ENCODE results near the gene NCLN. TPM values are rescaled to one million over a fixed set of nuclear protein-coding genes. Genes with fewer than 3 reads are reported as not detected.

The NCLN gene, protein sequence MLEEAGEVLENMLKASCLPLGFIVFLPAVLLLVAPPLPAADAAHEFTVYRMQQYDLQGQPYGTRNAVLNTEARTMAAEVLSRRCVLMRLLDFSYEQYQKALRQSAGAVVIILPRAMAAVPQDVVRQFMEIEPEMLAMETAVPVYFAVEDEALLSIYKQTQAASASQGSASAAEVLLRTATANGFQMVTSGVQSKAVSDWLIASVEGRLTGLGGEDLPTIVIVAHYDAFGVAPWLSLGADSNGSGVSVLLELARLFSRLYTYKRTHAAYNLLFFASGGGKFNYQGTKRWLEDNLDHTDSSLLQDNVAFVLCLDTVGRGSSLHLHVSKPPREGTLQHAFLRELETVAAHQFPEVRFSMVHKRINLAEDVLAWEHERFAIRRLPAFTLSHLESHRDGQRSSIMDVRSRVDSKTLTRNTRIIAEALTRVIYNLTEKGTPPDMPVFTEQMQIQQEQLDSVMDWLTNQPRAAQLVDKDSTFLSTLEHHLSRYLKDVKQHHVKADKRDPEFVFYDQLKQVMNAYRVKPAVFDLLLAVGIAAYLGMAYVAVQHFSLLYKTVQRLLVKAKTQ
- 62.2 and 65.3 TPM in 2 replicates for total RNA-seq (2014; rRNA removed; shearing (Covaris generic))
- polyA plus RNA-seq (2015; cell fraction: cytosol; rRNA removed): 130 and 162 TPM in 2 replicates
- polyA plus RNA-seq (2015; cell fraction: nucleus; rRNA removed): 81.2 and 134 TPM in 2 replicates

DNA sequence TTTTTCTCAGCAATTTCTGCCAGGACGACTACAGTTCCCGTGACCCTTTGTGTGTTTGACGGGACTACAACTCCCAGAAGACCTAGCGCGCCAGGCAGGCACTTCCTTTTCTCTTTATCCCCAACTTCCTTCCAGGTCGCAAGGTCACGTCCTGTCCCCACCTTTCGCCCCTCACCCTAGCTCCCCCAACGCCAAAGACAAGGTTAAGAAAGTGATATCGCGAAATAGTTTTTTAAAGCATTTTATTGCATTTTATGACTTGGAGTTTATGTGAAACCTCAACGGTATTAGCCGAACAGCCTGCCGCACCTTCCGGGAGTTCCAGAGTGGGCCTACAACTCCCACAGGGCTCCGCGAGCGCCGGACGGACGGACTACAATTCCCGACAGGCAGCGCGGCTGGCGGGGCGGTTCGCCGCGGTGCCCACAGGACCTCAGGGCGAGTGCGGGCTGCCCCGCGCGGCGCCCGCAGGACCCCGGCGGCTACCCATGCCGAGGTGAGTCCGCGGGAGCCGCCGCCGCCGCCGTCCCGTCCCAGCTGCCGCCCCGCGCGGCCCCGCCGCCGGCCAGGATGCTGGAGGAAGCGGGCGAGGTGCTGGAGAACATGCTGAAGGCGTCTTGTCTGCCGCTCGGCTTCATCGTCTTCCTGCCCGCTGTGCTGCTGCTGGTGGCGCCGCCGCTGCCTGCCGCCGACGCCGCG is at the start of gene NCLN:
TSS of gene NCLN (plus strand) at position 470 of the 699 bp plus-strand sequence. CDS start at position 571, 101 bp downstream.
- in situ Hi-C loops (cut with HindIII; ENCODE audit: low pct_unique_long_range_greater_than_20kb, low sequenced_read_pairs): no loop called here
- peak; percentile 92 for DNase-seq (ENCODE audit: low read depth, low spot score)

DNA sequence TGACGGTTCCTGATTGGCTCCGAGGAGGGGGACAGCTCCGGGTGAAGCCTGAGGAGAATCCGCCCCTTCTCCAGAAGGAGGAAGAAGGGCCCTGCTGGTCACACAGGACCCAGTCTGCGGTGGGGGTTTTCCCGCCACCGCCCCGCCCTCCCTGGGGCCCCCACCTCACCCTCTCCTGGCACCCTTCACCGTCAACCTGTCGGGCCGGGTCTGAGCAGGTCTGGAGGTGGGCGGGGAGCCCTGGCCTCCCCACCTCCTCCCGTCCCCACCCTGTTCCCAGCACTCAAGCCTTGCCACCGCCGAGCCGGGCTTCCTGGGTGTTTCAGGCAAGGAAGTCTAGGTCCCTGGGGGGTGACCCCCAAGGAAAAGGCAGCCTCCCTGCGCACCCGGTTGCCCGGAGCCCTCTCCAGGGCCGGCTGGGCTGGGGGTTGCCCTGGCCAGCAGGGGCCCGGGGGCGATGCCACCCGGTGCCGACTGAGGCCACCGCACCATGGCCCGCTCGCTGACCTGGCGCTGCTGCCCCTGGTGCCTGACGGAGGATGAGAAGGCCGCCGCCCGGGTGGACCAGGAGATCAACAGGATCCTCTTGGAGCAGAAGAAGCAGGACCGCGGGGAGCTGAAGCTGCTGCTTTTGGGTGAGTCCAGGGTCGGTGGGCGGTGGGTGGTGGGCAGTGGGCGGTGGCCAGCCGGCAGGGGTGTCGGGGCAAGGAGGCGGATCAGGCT is 49.6 kb upstream of the NCLN start, which contains the start of gene GNA15:
TSS of gene GNA15 (plus strand) at position 73 of the 723 bp plus-strand sequence. CDS start at position 491, 418 bp downstream.
- in situ Hi-C loops (cut with HindIII; ENCODE audit: low pct_unique_long_range_greater_than_20kb, low sequenced_read_pairs): no loop called here
- DNase-seq (ENCODE audit: low read depth, low spot score): no peak

DNA sequence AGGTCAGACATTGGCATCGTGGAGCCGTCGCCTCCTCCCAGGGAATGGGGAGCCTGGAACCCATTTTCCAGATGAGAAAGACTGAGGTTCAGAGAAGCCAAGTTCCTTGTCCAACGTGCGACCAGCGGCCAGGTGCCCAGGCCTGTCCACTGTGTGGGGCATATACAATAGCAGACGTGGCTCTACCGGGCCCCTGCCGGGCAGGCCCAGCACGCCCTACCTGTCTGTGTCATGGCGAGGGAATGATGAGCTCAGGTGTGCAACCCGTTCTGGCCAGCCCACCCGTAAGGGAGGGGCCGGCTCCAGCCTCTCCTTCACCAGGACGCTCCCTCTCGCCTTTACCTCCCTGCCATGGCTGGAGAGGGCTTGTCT is 49.1 kb upstream of the NCLN start:
- in situ Hi-C loops (cut with HindIII; ENCODE audit: low pct_unique_long_range_greater_than_20kb, low sequenced_read_pairs): no loop called here
- no peak for DNase-seq (ENCODE audit: low read depth, low spot score)

DNA sequence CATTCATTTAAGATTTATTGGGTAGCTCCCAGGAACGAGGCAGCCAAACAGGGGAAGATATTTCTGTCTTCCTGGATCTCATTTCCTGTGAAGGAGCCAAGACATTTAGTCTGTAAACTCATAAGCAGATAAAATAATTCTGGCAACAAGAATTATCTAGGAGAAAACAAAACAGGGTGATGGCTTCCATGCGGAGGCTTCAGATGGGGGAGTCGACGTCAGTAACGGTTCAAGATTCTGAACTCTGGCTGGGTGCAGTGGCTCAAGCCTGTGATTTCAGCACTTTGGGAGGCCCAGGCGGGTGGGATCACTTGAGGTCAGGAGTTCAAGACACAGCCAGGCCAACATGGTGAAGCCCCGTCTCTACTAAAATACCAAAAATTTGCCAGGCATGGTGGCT is 48.6 kb upstream of the NCLN start:
- in situ Hi-C loops (cut with HindIII; ENCODE audit: low pct_unique_long_range_greater_than_20kb, low sequenced_read_pairs): no loop called here

DNA sequence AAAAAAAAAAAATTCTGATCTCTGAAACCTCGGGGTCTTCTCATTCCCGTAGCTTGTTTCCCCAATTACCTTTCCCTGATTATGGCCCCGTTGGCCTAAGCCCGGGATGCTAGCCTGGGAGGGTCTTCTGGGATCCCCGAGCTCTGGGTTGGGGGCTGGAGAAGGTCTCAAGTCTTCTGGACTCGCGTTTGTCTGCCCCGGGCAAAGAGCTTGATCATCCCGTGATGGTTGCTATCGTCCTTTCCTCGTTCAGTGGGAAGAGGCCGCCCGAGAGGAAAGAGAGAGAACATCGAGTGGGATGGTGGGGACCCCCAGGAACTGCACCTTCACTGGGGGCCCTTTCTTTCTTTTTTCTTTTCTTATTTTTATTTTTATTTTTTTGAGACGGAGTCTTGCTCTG is 47.5 kb upstream of the NCLN start:
- DNase-seq (ENCODE audit: low read depth, low spot score): no peak
- in situ Hi-C loops (cut with HindIII; ENCODE audit: low pct_unique_long_range_greater_than_20kb, low sequenced_read_pairs): no loop called here

More for the DNA sequence above, 48.6 kb upstream of the NCLN start:
- DNase-seq (ENCODE audit: low read depth, low spot score): no peak

DNA sequence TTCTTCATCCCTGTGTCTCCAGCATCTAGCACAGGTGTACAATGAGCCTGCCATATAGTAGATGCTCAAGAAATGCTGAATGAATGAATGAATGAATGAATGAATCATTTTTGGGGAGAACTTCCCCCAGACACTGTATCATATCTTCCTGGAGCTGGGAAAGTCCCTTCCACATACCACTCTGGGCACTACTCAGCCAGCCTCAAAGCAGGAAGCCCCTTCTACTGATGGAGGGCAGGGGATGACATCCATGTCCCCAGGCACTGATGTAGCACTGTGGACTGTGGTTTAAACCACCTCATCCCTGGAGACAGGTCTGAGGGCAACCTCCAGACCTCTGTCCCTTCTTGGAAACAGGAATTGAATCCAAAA is 45.1 kb upstream of the NCLN start:
- no peak for DNase-seq (ENCODE audit: low read depth, low spot score)
- in situ Hi-C loops (cut with HindIII; ENCODE audit: low pct_unique_long_range_greater_than_20kb, low sequenced_read_pairs): no loop called here

DNA sequence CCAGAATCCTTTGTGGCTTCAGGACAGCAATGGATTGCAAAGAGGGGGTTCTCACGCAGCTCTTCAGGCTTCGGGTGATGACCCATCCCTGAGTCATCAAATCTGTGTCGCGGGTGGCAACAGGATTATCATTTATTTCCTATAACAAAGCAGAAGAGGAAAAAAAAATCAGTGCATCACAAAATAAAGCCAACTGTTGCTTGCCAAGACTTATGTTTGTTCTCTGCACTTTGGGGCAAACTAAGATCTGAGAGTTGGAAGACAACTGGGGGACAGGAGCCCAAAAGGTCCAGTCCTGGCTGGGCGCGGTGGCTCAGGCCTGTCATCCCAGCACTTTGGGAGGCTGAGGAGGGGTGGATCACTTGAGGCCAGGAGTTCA is 43.4 kb upstream of the NCLN start:
- DNase-seq (ENCODE audit: low read depth, low spot score): no peak
- in situ Hi-C loops (cut with HindIII; ENCODE audit: low pct_unique_long_range_greater_than_20kb, low sequenced_read_pairs): no loop called here

DNA sequence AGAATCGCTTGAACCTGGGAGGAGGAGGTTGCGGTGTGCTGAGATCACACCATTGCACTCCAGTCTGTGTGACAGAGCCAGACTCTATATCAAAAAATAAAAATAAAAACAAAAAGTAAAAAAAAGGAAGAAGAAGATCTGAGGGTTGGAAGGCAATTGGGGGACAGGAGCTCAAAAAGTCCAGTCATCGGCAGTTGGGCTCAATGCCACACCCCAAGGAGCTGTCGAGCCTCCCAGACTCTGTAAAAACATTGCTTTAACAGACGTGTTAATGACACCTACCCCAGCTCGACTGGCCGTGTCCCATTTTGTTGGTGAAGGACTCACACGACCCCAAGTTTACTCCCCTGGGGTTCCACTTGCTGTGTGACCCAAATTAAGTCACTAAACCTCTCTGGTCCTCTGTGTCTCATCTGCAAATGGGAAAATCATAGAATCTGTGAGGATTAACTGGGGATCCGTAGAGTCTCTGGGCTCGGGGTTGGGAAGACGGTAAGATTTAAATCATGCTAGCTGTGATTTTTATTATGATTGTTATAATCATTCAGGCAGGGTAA is 42.9 kb upstream of the NCLN start:
- in situ Hi-C loops (cut with HindIII; ENCODE audit: low pct_unique_long_range_greater_than_20kb, low sequenced_read_pairs): no loop called here
- DNase-seq (ENCODE audit: low read depth, low spot score): no peak

DNA sequence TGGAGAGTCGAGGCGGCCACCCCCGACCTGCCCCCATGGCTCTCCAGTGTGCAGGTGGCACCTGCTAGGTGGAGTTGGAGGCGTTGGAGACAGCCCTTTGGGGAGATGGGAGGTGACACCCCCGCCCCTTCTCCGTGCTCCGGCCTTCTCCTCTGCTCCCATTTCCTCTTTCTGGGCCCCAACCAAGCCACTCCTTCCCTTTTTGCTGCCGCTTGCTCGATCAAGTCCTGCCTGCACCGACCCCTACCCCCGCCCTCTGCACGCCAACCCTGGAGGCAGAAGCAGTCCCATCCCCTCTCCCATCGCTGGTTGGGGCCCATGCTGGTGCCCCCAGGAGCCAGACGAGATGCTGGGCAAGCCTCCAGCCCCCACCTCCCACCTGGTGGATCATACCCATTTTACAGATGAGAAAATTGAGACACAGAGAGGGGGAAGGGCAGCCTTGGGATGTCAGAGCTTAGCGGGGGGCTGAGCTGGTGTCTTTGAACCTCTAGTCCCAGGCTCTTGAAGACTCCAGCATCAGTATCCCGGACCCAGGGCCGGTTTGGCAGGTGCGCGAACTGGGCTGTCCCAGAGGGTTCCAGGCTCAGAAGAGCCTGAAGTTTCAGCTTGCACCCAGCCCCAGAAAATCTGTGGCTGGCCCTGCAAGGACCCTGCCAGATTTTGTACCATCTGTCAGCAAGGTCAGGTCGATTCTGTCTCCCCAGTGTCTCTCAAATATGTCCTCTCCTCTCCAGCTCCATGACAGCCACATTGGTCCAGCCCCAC is 39.6 kb upstream of the NCLN start:
- in situ Hi-C loops (cut with HindIII; ENCODE audit: low pct_unique_long_range_greater_than_20kb, low sequenced_read_pairs): no loop called here
- DNase-seq (ENCODE audit: low read depth, low spot score): no peak

DNA sequence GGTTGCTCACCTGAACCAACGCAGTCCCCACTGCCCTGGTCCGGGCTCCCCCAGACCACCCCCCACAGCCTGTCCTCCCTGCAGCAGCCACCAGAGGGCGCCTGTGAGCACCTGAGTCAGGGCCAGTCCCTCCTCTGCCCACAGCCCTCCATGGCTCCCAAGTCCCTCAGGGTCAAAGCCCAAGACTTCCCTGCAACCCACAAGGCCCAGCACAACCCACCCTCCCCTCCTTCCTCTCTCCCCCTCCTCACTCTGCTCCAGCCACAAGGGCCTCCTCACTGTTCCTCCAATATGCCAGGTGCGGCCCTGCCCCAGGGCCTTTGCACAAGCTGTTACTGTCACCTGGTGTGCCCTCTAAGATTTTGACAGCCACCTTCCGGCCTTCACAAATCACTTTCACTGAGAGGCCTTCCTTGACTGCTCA is 39.0 kb upstream of the NCLN start:
- DNase-seq (ENCODE audit: low read depth, low spot score): peak; percentile 32
- in situ Hi-C loops (cut with HindIII; ENCODE audit: low pct_unique_long_range_greater_than_20kb, low sequenced_read_pairs): no loop called here

DNA sequence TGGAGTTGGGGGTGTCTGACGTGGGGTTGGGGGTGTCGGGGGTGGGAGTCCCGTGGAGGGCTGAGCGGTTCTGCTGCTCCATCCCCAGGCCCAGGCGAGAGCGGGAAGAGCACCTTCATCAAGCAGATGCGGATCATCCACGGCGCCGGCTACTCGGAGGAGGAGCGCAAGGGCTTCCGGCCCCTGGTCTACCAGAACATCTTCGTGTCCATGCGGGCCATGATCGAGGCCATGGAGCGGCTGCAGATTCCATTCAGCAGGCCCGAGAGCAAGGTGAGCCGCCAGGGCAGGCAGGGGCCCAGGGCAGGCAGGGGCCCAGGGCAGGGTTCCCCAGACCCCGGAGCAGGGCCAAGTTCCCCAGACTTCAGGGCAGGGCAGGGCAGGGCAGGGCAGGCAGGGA is 37.2 kb upstream of the NCLN start:
- in situ Hi-C loops (cut with HindIII; ENCODE audit: low pct_unique_long_range_greater_than_20kb, low sequenced_read_pairs): no loop called here
- DNase-seq (ENCODE audit: low read depth, low spot score): no peak

DNA sequence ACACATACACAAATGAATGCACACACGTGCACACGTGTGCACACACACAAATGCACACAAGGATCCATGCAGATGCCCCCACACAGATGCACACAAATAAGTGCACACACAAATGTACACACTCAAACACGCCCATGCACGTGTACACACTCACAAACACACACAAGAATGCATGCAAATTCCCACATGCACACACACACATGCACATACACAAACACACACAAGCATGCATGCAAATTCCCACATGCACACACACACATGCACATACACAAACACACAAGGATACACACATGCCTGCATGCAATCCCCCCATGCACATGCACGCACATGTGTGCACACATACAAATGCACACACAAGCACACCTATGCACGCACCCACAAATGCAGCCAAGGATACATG is 36.6 kb upstream of the NCLN start:
- DNase-seq (ENCODE audit: low read depth, low spot score): no peak
- in situ Hi-C loops (cut with HindIII; ENCODE audit: low pct_unique_long_range_greater_than_20kb, low sequenced_read_pairs): no loop called here

DNA sequence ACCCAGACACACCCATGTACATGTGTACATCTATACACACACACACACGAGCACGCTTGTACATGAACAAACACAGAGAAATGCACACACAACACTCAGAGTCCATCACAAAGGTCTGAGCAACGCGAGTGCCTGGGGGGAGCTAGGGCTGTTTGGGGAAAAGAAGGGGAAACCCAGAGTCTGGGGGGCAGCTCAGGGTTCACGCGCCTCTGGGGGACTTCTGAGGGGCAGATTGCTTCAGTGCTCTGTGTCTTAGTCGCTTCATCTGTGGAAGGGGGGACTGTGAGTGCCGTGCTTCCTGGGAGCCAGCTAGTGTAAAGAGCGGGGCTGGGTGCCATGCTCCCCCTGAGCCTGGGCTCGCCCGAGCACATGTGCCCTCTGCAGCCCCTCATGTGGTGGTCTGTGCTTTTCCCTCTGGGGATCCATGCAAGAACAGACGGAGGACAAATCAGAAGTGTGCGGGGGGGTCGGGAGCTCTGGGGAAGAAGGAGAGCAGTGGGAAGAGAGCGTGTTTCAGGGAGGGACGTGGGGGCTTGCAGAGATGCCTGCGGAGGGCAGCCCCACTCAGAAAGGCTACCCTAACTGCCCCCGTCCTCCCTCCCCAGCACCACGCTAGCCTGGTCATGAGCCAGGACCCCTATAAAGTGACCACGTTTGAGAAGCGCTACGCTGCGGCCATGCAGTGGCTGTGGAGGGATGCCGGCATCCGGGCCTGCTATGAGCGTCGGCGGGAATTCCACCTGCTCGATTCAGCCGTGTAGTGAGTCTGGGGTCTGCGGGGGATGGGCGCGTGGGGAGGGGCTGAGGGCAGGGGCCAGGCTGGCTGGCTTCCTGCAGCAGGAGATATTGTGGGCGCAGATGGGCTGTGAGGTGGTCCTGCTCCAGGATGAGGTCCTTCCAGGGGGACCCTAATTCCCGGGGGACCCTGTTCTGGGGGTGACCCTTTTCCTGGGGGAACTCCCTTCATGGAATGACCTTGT is 35.9 kb upstream of the NCLN start:
- DNase-seq (ENCODE audit: low read depth, low spot score): no peak
- in situ Hi-C loops (cut with HindIII; ENCODE audit: low pct_unique_long_range_greater_than_20kb, low sequenced_read_pairs): no loop called here

DNA sequence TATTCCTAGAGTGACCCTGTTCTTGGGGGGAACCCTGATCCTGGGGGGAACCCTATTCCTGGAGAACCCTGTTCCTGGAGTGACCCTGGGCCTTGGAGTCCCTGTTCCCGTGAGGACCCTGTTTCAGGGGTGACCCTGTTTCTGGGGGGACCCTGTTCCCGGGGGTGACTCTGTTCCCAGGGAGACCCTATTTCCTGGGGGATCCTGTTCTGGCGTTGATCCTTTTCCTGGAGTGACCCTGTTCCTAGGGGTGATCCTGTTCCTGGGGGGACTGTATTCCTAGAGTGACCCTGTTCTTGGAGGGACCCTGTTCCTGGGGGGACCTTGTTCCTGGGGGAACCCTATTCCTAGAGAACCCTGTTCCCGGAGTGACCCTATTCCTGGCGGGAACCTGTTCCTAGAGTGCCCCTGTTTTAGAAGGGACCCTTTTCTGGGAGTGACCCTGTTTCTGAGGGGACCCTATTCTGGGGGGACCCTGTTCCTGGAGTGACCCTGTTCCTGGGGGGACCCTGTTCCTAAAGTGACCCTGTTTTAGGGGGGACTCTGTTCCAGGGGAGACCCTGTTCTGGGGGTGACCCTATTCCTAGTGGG is 34.9 kb upstream of the NCLN start:
- no peak for DNase-seq (ENCODE audit: low read depth, low spot score)
- in situ Hi-C loops (cut with HindIII; ENCODE audit: low pct_unique_long_range_greater_than_20kb, low sequenced_read_pairs): no loop called here

DNA sequence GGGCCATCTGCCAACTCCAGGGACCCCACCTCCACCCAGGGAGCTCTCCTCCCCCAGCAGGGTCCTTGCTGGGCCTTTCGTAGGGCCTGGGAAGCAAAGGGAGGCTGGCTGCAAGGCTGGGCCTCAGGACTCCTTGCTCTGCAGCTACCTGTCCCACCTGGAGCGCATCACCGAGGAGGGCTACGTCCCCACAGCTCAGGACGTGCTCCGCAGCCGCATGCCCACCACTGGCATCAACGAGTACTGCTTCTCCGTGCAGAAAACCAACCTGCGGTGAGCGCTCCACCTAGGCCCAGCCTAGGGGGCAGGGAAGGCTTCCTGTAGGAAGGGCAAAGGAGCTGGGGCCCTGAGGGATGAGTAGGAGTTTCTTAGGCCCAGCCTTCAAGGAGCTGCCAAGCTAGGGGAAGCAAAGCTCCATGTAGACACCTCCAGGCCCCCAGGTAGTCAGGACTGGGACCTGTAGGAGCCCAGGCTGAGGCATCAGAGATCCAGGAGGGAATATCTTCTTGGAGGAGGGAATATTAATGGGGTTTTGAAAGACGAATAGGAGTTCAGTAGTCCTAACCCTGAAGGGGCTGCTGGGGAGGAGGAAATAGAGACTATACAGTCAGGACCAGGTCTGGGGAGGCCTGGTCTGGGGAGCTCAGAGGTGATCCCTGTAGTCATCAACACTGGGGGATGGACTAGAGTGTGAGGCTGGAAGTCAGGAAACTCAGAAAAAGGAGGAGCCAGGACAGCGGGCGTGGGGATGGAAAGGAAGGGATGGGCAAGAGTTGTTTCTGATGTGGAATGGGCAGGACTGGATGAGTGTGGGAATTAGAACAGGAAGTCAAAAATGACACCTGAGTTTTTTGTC is 33.9 kb upstream of the NCLN start:
- DNase-seq (ENCODE audit: low read depth, low spot score): no peak
- in situ Hi-C loops (cut with HindIII; ENCODE audit: low pct_unique_long_range_greater_than_20kb, low sequenced_read_pairs): no loop called here

All from SK-MEL-5 (cell line).